HG03520 (cell line): ENCODE results near the gene REV1.

Experiments
- ATAC-seq: cut with Tn5 transposase; IDR thresholded peaks from one replicate; pipeline ENCODE4 v1.9.1; 2021; ENCODE audit warnings: mild to moderate bottlenecking, moderate library complexity; ENCODE audit not compliant: unreplicated experiment

The REV1 gene

GRCh38 chr2:99451280-99451679, 38.5 kb downstream of the REV1 start:
- no peak for ATAC-seq

DNA sequence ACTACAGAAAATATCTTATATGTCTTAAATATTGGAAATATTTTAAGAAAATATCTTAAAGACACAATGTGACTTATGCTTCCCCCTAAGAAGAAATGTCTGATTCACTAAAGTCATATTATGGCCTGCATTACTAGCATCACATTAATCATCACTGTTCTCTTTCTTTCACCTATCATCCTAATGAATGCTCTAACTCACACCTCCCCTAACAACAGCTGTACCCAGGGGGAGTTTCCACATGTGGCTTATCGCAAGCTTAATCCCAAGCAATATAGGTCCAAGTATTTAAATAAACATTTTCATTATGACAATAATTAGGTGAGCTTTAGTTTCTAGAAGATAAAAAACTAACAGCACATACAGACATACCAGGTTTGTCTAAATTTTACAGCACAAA, 39.6 kb downstream of the REV1 start:
- ATAC-seq = no peak

GRCh38 chr2:99448556-99448955, 41.3 kb downstream of the REV1 start:
- no peak for ATAC-seq

- no peak for ATAC-seq
These were observed 44.8 kb downstream of the REV1 start for GRCh38 chr2:99445065-99445464.

DNA sequence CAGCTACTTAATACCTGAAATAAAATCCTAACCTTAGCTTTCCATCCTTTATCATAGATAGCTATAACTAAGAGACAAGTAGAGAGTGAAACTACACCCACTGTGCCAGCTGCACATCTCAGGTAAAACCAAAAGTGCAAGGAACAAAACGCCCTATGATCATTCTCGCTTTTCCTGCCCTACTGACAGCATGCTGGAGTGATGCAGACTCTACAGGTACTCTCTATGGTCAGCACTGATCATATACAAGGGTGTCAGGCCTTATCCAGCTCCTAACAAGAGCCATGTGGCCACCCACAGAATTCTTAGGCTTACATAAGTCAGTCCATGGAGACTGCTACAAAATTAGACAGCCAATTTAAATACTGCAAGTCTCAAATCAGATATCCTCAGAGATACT, 45.6 kb downstream of the REV1 start:
- no peak for ATAC-seq

DNA sequence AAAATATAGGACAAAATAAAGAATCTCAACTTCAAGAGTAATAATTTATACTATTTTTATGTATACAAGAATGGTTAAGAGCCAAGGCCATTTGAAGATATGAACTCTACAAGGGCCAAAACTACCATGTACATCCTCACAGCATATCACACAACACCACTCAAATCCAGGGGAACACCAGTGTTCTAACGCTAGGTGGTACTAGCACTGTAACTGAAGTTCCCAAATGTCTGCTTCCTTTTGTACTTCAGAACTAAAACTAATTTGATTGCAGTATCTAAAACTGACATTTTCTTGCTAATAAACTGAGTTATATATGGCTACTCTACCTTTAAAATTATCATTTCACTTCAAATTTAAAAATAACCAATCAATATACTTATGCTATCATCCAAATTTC, 47.0 kb downstream of the REV1 start:
- no peak for ATAC-seq

GRCh38 chr2:99439971-99440505, 49.8 kb downstream of the REV1 start:
- no peak for ATAC-seq

DNA sequence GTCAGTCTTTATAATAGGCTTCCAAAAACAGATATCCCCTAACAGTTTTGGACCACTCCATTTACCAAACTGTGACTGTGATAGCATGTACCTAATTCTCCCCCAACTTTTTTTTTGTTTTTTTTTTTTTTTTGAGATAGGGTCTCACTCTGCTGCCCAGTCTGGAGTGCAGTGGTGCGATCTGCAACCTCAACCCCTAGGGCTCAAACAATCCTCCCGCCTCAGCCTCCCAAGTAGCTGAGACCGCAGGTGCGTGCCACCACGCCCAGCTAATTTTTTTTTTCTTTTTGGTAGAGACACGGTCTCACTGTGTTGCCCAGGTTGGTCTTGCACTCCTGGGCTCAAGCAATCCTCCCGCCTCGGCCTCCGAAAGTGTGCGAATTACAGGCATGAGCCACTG, 52.9 kb downstream of the REV1 start:
- ATAC-seq = no peak

DNA sequence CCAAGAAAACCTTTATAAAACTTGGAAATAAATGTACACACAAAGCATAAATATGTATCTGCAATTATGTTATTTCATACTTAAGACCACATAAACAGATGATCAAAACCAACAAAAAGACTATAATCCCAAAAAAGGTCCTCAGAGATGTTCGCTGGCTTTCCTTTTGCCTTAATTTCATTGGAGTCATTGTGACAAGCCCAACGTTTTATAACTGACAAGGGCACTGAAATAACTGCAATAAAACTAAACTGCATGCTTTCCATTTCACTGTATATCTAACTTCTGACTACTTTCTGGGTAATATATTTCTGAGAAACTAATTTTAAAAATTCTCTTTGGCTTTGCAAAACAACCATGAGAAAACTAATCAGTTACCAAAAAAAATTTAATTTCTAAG, 56.5 kb downstream of the REV1 start:
- ATAC-seq = no peak

DNA sequence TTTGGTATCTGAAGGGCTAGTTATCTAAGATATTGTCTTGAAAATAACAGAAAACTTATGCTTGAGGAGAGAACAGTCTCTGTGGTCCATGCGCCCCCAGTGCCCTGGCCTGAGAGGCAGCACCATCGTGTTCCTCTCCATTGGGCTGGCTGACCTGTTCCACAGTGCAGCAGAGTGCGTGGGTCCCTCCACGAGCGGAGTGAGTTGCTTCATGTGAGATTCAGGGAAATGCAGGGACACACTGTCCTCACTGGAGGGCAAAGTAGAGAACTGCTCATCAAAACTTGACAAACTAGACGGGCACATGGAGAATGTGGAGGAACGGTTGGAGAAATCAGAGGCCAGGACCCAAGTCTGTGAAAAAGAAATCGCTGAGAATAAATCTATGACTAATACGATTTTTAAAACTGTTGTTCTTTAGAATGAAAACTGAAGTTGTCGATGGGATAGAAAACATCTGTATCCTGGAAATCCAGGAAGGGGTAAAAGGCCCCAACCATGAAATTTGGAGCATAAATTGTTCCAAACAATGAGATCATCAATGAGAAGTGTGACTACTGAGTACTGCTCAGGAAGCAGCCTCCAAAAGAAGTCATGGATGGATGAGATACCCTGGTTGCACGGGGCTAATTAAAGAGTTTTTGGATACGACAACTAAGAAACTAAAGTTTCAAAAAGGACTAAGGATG, 58.1 kb downstream of the REV1 start:
- ATAC-seq = no peak

DNA sequence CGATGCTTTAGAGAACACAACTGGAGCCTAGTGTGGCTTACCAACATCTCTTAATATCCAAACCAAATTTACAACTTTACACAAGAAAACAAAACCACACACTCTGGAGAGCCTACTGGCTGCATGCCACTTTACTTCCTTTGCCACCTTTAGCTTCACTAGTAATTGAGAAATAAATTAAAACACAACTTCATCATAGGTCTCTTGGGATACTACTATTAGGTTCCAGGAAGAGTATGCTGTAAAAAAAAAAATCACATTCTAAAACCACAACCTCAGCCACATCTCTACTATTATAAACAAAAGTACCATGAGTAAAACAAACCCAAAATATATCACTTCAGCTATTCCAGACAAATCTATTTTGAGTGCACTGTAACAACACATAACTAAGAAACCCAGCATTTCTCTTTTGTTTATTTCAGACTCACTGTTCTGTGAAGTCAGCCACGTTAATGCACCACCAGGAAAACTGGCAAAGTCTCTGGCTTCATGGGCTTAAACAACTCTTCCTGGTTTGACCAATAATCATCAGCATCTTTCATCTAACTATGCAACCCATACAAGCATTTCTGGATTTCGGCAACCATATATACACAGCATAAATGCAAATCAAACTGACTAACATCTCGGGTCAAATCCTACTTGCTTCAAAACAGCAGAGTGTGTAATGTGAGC, 59.1 kb downstream of the REV1 start:
- no peak for ATAC-seq

GRCh38 chr2:99425022-99425421, 64.8 kb downstream of the REV1 start:
- ATAC-seq = no peak

DNA sequence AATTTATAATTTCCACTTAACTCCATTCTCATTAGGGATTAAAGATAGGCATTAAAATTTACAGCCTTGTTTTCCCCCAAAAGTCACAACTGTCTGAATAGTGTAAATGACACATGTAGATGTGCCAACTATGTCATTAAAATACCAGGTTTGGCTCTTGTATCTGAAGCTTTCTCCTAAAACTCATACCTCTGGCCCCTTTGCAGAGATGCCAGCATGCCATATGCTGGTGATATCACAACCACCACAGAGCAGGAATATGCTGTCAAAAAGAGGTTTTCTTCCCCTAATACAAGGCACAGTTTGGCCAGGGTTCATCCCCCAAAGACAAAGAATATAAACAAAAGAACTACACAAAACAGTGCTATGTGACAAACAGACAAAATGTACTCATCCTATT, 65.4 kb downstream of the REV1 start:
- ATAC-seq = no peak

DNA sequence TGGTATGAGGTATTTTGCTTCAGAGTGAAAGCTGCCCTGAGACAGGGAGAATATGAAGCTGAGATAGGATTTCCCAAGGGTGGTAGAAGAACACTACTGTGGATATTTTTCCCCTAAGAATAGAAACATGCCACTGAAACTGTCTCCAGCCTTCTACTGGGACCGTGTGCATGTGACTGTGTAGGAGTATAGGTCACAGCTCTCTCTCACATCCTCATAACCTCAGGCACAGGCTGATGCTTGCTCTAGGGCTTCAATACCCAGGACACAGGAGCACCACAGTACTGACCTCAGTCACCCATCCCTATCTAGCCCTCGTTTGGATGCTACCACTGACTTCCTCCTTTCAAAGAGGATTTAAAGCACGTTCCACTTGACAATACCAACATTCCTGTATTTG, 67.2 kb downstream of the REV1 start:
- no peak for ATAC-seq

DNA sequence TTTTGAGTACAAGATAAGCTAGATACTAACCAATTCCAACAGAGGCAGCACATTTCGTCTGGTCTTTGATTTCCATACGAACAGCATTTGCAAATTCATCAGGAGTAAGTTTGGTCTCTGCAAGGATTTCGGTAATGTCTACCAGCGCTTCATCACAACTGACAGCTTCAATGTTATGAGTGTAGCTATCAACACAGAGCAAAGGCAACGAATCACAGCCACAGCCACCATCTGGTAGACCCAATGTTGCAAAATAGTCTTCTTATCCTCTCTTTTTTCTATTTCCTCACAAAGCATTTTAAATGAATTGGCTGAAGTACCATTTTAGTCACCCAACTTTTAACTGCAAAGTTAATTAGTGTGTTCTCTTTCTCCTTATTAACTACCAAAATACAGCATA, 68.3 kb downstream of the REV1 start:
- no peak for ATAC-seq

- ATAC-seq = no peak
These were observed 69.0 kb downstream of the REV1 start for GRCh38 chr2:99420751-99421299.

GRCh38 chr2:99420031-99420430, 69.8 kb downstream of the REV1 start:
- ATAC-seq = no peak

DNA sequence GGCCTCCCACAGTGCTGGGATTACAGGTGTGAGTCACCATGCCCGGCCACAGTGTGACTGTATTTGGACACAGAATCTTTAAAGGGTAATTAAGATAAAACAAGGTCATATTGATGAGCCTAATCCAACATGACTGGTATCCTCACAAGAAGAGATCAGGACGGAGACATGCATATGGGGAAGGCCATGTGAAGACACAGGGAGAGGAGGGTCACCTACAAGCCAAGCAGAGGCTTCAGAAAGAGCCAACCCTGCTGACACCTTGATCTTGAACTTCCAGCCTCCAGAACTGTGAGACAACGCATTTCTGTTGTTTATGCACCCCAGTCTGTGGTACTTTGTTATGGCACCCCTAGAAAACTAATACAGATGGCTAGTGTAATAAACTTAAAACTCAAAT, 72.4 kb downstream of the REV1 start:
- no peak for ATAC-seq

GRCh38 chr2:99414566-99414965, 75.3 kb downstream of the REV1 start:
- ATAC-seq = no peak

GRCh38 chr2:99410276-99410675, 79.5 kb downstream of the REV1 start:
- ATAC-seq = no peak

DNA sequence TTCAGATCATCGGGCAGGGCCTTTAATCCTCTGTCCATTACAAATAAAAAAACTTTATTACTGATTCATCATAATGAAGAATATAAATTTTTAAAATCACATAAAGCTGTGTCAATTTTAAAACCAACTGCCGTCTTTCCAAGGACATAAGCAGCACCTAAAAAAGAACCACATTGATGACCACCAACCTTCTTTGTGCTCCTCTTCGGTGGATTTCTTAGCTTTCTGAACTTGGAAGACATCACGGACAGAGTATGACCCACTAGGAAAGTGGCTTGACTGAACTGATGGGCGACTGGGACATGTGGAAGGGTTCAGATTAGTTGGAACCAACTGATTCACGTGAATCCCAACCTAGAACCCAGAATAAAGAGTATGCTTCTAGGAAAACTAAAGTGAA, 83.7 kb downstream of the REV1 start:
- ATAC-seq = no peak
